GM20431 (cell line): ENCODE measurements around the gene GREB1.

Experiments
- in situ Hi-C: fragments of 300-500 bp; cut with MseI, MboI; formaldehyde crosslinking; loops from one replicate; pipeline ENCODE4 v1.15.0; 2020; ENCODE audit warnings: low sequenced_read_pairs; ENCODE audit not compliant: unreplicated experiment

The GREB1 gene, protein sequence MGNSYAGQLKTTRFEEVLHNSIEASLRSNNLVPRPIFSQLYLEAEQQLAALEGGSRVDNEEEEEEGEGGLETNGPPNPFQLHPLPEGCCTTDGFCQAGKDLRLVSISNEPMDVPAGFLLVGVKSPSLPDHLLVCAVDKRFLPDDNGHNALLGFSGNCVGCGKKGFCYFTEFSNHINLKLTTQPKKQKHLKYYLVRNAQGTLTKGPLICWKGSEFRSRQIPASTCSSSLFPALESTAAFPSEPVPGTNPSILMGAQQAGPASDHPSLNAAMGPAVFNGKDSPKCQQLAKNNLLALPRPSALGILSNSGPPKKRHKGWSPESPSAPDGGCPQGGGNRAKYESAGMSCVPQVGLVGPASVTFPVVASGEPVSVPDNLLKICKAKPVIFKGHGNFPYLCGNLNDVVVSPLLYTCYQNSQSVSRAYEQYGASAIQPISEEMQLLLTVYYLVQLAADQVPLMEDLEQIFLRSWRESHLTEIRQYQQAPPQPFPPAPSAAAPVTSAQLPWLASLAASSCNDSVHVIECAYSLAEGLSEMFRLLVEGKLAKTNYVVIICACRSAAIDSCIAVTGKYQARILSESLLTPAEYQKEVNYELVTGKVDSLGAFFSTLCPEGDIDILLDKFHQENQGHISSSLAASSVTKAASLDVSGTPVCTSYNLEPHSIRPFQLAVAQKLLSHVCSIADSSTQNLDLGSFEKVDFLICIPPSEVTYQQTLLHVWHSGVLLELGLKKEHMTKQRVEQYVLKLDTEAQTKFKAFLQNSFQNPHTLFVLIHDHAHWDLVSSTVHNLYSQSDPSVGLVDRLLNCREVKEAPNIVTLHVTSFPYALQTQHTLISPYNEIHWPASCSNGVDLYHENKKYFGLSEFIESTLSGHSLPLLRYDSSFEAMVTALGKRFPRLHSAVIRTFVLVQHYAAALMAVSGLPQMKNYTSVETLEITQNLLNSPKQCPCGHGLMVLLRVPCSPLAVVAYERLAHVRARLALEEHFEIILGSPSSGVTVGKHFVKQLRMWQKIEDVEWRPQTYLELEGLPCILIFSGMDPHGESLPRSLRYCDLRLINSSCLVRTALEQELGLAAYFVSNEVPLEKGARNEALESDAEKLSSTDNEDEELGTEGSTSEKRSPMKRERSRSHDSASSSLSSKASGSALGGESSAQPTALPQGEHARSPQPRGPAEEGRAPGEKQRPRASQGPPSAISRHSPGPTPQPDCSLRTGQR (N-terminal part only)

DNA sequence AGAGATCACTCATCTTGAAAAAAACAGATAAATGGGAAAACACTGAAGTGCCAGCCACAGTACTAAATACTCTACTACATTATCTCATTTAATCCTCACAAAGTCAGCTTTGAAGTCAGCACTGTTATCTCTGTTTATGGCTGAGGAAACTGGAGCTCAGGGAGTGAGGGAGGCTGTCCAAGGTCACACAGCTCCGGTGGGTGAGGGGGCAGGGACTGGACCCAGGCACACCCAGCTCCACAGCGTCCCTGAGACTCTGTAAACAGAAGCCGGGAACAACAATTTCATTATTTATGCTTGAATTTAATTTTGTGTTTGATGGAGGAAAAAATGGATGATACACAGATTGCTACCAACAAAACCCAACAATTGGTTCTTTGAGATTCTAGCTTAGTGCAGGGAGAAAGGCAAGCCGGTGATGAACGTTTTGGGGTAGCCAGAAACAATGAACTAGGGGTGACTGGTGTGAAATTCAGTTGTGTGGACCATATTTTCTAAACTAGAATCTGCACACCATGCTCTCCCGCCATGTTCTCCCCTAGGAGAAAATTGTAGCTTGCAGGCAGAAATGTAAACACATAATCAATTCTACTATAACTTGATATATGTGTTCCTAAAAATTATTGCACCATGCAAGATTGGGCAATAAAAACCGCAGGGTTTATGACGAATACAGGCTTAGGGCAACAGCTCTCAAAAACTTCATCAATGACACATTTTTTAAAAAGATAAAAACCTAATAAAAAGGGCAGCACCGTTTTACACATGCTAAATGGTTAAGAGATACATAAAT, at the start of gene GREB1:
TSS of gene GREB1 (plus strand) at position 768 of the 793 bp plus-strand sequence. CDS start 22,570 bp downstream, outside the sequence.
- in situ Hi-C loops: no loop called here

DNA sequence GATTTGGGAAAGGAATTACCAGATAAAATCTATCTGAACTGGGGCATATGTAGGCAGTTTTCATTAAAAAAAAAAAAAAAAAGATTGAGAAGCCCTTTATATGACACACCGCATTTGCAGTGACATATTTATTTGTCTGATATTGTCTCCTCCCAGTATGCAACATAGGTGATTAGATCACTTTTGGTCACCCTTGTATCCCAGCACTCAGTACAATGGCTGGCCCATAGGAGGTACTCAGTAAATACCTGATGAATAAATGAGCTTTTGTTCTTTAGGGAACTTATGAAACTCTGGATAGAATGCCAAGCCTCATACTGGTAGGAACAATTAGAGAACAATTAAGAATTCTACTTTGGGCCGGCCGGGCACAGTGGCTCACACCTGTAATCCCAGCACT, 45.0 kb upstream of the GREB1 start:
- in situ Hi-C loops: no loop called here

DNA sequence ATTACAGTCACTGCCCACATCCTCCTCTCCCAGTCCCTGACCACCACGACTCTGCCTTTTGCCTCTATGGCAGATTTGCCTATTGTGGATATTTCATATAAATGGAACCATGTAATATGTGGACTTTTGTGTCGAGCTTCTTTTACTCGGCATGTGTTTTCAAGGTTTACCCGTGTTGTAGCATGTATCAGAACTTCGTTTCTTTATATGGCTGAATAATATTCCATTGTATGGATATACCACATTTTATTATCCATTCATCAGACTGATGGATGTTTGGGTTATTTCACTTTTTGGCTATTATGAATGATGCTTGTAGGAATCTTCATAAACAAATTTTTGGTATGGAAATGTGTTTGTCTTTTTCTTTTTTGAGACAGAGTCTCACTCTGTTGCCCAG, 43.7 kb upstream of the GREB1 start:
- in situ Hi-C loops: no loop called here

DNA sequence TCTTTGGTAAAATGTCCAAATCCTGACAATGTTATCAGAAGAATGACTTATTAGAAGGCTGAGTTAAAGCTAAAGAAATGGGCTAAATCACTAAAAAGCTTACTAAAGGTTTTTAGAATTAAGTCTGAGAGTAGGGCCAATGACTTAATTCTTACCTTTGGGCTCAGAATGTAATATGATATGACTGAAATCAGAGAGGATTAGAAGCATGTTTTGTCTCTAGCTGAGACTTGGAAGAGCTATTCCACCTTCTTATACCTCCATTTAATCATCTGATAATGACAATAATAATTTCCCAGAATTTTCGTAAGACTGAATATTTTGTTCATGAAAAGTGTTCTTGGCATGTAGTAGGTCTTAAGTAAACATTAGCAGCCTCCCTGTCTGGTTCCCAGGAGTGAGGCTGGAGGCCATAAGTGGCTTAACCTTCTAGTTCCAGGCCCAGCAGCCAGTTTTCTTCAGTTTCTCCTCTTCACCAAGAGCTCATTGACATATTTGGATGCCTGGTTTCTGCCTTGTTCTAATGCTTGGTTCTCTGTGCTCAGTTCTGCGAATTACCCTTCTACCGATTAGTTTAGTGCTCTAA, 42.4 kb upstream of the GREB1 start:
- in situ Hi-C loops: no loop called here

DNA sequence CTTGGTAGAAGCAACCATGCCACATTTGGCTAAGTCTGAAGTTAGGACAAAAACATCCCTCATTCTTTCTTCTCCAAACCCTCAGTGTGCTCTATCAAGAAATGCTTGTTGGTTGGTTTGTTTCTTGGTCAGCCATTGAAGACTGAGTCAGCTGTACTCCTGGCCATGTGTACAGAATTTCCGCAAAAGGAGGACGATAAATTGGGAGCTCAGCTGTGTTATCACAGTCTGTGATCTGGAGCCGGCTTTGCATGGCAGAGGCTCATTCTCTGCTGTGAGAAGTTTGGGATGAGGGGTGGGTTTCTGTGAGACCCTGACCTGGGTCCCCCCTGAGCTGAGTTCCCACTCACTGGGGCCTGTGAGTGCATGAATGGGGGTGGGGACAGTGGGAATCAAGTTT, 41.6 kb upstream of the GREB1 start:
- in situ Hi-C loops: no loop called here

DNA sequence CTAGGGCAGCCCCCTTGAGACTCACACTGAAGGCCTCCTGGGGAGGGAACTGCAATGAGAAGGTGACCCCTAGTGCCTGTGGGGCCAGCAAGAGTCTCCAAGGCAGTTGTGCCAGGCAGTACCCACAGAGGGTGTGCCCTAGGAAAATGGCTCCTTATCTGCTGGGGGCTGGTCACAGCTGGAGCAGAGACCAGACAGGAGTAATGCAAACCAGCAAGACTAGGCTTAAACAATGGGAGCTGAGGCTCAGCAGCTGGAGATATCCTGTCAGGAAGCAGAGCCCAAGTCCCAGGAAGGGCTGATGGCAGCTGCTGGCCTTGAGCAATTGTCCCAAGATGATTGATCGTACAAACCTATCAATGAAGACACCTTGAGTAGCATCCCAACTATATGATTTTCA, 41.1 kb upstream of the GREB1 start:
- in situ Hi-C loops: no loop called here

DNA sequence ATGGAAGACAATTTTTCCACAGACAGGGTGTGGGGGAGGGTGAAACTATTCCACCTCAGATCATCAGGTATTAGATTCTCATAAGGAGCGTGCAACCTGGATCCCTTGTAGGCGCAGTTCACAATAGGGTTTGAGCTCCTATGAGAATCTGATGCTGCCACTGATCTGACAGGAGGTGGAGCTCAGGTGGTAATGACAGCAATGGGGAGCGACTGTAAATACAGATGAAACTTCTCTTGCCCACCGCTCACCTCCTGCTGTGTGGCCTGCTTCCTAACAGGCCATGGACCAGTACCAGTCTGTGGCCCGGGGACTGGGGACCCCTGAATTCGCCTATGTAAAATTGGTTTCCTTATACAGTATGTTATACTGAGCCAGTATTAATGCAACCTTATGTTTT, 40.6 kb upstream of the GREB1 start:
- in situ Hi-C loops: no loop called here

DNA sequence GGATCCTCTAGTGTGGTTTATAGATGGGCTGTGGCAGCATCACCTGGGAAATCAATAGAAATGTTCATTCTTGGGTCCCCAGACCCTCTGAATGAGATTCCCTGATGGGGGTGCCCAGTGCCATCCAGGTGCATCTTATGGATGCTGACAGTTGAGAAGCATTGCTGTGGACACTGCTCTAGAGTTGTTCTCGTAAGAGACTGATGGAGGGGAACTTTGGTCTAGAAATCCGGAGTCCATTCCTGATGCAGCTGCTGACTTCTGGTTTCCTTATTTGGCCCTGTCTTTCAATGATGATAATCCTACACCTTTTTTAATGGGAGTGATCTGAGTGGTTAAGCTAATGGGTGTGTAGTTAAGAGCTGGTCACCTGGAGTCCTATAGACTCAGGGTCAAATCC, 39.5 kb upstream of the GREB1 start:
- in situ Hi-C loops: no loop called here

DNA sequence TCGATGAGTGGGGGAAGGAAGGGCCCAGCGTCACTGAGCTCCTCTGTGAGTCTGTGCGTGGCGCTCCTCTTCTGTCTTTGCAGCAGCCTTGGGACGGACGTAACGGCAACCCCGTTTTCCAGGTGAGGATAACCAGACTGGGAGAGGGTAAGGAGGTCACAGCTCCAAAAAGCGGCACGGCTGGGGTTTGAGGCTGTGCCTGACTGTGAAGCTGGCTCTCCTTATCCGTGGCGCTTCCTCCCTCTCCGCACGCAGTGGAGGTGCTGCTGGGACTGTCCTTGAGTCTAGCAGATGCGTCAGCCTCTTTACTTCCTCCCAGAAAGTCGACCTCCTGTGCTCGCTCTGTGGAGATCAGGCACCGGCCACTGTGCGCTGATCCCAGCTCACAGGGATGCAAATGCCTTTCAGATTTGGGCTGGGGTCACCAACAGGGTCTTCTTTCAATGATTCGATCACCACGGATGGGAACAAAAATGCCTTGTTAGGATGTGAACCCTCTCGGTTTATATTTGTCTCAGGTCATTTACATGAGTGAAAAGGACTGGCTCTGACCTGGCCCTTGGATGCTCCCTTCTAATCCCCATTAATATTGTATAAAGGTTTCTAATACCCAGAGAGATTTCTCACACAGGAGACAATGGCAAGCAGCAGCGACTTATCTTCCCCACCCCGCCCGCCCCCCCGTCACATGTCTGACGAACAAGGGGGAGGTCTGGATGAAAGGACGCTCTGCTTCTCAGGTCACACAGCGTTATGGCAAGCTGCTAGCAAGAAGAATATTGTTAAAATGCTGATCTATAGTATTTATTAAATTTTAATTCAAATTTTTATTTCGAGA, 37.8 kb upstream of the GREB1 start:
- in situ Hi-C loops: no loop called here

DNA sequence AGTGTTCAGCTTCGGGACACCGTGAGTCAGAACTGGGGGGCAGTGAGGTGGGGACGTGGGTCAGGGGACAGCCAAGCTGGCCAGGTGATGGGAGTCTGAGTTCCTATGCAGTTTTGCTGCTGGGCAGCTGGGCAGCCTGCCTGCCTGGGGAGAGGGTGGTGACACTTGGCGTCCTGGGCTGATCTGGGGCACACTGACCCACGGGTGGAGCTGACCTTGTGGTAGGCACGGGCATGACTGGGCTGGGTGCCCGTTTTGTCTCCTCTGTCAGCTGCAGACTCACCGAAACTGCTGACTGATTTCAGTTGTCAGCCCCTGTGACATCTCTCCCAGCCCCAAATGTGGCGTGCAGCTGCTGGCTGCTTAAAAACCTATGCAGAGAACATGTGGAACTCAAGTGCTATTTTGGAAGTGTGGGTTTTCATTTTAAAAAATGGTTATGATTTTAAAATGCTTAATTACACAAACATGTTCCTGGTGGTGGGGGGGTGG, 35.3 kb upstream of the GREB1 start:
- in situ Hi-C loops: no loop called here

DNA sequence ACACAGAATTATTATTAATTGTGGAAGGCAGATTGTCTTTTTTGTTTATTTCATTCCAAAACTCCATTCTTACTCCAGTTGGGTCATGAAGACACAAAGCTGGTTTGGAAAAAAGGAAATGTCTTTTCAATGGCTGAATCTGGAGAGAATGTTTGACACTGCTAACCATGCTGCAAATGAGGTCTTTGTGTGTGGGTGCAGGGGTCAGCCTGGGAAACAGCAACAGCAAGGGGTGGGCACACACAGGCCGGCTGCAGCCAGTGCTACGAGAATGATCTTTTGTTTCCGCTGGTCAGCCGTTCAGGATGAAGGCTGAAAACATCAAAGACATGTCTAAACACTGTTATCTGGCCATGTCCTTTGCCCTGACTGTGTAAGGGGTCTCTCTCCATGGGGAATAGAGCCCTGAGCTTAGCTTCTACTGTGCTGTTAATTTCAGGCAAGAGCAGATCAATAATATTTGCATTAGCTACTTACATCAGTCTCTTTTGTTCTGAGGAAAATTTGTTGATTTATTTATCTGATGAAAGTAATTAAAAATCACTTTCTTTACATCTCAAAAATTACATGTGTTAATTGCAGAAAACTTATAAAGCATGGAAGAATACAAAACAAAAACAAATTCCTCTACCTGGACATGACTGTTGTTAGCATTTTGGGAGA, 34.6 kb upstream of the GREB1 start:
- in situ Hi-C loops: no loop called here

DNA sequence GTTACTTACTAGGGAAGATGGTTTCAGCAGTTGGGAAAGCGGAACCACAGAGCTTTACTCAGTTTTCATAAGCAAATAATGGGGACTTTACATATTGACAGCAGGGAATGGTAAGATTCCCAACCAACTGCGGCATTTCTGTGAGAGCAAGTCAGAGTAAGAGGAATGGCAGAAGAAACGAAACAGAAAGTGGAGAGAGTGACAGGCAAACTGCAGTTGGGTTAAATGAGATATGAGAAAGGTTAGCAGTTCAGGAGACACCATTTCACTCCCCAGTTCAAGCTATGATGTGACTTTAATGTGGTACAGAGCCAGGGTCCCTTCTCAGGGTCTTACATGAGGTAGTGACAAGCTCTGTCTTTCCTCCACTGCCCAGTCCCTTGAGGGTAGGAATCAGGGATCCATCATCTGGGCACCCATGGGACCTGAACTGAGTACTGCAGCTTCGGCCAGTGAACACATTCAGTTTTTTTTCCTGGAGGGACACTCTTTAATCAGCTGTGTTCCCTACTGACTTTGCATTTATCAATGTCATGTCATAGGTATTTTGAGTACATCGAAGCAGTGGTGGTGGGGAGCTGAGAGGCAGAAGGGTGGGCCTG, 33.0 kb upstream of the GREB1 start:
- in situ Hi-C loops: no loop called here

DNA sequence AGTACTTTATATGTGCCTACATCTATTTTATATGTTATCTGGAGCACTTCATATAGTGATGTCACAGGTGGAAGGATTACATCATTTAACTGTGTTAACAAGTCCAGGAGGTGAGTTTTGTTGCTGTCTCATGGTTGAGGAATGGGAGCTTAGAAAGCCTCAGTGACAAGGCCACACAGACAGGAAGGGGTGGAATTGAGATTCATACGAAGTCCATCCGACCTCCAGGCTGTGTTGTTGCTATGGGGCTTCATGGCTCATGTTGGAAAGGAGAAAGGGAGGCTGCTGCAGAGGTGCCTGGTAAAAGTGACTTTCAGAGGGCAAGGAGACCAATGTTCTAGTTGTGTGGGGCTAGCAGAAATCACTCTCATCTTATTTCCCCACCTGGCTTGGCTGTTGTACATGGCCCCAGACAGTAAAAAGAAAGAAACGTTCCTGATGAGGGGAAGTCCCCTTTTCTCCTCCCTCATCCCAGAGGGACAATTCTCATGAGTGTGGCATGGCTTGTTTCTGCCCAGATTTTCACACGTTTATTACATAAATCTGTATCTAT, 31.0 kb upstream of the GREB1 start:
- in situ Hi-C loops: no loop called here

DNA sequence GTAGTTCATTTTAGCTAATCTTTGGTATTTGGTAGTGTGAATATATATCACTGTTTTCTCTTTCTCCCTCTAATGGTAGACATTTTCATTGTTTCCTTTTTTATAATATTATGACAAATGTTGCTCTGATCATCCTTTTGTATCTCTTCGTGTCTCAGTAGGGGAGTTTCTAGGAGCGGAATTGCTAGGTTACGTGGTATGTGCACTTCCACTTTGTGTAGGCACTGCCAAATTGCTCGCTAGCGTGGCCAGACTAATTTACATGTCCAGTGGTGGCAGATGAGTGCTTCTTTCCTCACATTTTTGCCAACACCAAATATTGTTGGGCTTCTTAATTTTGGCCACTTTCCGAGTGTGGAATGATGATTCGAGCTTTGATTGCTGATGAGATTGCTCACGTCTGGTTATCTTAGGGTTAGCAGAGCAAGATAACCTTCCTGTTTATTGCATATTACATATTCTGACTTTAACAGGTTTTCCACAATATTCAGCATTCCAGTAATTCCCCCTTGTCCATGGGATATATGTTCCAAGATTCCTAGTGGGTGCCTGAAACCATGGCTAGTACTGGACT, 30.4 kb upstream of the GREB1 start:
- in situ Hi-C loops: no loop called here

DNA sequence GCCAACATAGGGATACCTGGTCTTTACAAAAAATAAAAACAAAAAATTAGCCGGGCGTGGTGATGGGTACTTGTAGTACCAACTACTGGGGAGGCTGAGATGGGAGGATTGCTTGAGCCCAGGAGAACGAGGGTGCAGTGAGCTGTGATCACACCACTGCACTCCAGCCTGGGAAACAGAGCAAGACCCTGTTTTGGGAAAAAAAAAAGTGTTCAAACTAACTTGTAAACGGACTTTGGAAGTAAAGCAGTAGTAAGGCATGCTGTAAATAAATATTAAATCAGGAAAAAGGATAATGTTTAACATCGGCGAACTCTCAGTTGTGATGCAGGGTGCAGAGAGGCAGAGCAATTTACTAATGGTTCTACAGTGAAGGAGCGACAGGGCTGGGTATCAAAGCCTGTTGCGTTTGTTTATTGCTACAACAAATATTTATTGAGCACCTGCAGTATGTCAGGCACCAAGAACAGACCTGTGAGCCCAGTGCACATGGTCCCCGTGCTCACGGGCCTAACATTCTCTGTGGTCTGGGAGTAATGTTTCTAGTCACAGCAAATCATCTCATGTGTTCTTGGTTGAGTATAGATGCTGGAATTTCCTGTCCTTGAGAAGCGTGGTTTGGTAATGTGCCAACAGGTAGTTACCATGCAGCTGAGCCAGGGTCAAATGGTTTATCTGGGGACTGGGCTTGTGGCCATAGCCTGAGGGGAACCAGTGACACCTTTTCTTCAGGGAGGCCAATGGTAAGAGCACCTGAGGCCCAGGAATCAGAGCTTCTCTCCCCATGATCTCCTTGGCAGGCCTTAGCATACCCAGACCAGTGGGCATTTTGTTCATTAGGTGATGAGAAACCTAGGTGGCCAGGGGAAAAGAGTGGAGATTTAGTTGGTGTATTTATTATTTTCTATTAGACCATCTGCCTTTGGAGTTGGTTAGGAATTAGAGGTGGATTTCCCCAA, 27.9 kb upstream of the GREB1 start:
- in situ Hi-C loops: no loop called here

DNA sequence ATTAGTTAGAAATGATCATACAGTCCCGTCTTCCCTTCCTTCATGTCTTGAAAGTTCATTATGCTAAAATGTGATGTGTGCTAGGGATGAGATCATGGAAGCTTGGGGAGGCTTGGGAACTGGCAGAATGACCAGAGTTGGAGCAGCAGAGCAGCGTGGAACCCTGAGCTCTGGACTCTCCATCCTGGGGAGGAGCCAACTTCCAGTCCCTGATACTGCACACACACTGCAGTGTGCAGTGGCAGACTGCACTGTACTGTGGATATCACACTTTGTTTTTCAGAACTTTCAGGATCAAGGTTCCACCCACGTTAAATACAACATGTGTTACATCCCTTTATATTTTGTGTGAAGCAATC, 27.3 kb upstream of the GREB1 start:
- in situ Hi-C loops: no loop called here
